Mucosa of descending colon (tissue), 3 donors: Measurements from ENCODE around the gene RENBP. TPM values are rescaled to one million over a fixed set of nuclear protein-coding genes. Genes with fewer than 3 reads are reported as not detected.

Experiments used
- ATAC-seq: fragments of 200-7000 bp; cut with Tn5 transposase; one replicate; pipeline ENCODE4 v1.9.1; 2020; ENCODE audit warnings: mild to moderate bottlenecking, moderate library complexity
- DNase-seq, 3 donors: peaks; one replicate each; pipeline ENCODE4 v3.0.0-alpha.2; 2020
- H3K36me3 ChIP-seq: fragments of 200-600 bp; one replicate; pipeline ENCODE4 v1.8.0; 2021; ENCODE audit warnings: low read depth, mild to moderate bottlenecking
- H3K4me1 ChIP-seq: fragments of 200-600 bp; one replicate; pipeline ENCODE4 v1.8.0; 2021; ENCODE audit warnings: low read depth, mild to moderate bottlenecking
- H3K4me3 ChIP-seq: fragments of 200-600 bp; one replicate; pipeline ENCODE4 v1.8.0; 2021; ENCODE audit warnings: mild to moderate bottlenecking
- H3K9me3 ChIP-seq: fragments of 200-600 bp; one replicate; pipeline ENCODE4 v1.8.0; 2021; ENCODE audit warnings: mild to moderate bottlenecking
- intact Hi-C, 2 donors: fragments of 100-400 bp; cut with DNase I in 1 of 2; cut with micrococcal nuclease in 1 of 2; formaldehyde crosslinking; loops; one replicate each; pipeline versions ENCODE4 v1.11.0 to v1.11.1; 2022; cut with DNase I, micrococcal nuclease
- microRNA-seq: library from miRNA; unstranded; fragments of <30 nt; microRNA quantifications from one replicate; pipeline ENCODE4, GENCODE V29; 2019
- total RNA-seq, 3 donors: library from RNA; stranded (reverse); fragmentation: NEBNext Ultra II Directional in 2 of 3; extraction: Animal tissue kit (Norgen Biotek cat#: 25700) in 2 of 3; gene quantifications; one replicate each; pipeline versions ENCODE4 v1.2.1 to v1.2.4, GENCODE V29; 2021 to 2023
- TF ChIP-seq, protein P1 (sequence below): fragments of 200-600 bp; IDR thresholded peaks from one replicate; pipeline ENCODE4 v1.8.0; 2022; ENCODE audit warnings: antibody characterized with exemption, mild to moderate bottlenecking
- donor health status: DM: no; HTN: no; CAD: no; lungs with moderate emphysema.
- donor health status: DM: no; HTN: no; CAD: no.
- donor health status: DM: no; HTN: yes; CAD: no.

Gene RENBP
- total RNA-seq, 3 donors from 2014 or later = 3.5 to 21.2 (median 10.2) TPM

DNA sequence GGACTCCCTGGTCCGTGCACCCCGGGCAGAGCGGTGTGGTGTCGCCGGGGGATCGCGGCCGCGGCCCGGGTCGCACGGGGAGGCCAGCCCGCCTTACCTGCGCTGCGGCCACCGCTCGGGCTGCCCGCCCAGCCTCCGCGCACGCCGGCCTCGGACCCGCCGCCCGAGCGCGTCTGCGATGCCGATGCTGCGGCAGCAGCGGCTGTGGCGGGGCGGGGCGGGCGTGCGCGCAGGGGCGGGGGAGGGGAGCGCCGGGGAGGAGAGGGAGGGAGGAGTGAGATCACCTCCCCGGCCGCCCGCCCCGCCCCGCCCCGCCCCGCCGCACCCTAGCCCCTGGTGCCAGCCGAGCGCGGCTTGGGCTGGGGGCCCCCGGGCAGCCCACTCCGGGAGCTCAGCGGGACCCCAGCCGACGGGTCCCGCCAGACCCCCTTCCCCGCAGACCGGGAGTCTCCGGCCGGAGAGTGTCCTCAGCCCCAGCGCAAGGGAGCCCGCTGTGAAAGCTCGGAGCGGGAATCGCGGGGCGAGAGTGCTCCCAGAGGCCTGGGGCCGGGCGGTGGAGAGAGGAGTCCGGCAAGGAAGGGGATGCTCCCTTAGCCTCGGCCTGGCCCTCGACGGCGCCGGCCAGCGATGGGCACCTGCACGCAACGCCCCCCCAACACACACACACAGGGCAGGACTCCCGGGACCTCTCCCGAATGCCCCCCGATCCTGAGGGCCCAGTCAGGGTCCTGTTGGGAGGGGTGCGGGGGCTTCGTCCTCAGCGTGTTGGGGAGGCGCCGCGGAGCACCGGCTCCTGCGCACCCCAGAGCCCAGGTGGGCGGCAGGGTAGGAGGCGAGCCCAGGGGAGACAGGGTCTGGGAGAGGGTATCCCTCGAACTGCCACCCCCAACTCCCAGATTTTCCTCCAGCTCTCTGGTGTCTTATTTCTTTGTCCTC, 58.2 kb downstream of the RENBP start, which contains the start of gene L1CAM:
Gene L1CAM, minus strand, starts transcription at position 206 of the 936 bp plus-strand sequence. CDS start 10,337 bp downstream, outside the sequence.
- TF ChIP-seq, protein P1, sequence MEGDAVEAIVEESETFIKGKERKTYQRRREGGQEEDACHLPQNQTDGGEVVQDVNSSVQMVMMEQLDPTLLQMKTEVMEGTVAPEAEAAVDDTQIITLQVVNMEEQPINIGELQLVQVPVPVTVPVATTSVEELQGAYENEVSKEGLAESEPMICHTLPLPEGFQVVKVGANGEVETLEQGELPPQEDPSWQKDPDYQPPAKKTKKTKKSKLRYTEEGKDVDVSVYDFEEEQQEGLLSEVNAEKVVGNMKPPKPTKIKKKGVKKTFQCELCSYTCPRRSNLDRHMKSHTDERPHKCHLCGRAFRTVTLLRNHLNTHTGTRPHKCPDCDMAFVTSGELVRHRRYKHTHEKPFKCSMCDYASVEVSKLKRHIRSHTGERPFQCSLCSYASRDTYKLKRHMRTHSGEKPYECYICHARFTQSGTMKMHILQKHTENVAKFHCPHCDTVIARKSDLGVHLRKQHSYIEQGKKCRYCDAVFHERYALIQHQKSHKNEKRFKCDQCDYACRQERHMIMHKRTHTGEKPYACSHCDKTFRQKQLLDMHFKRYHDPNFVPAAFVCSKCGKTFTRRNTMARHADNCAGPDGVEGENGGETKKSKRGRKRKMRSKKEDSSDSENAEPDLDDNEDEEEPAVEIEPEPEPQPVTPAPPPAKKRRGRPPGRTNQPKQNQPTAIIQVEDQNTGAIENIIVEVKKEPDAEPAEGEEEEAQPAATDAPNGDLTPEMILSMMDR = no peak
- intact Hi-C loops = no loop called here
- no peak within 1 kb of the TSS for H3K4me3 ChIP-seq
- H3K9me3 ChIP-seq = no peaks in the 10 kb centered on the region
- no peaks in the 10 kb centered on the region for H3K4me1 ChIP-seq
- DNase-seq (peak in 1 of 3 donors; percentile 31), ATAC-seq (peak; percentile 38)
- no peaks in the 10 kb centered on the region for H3K36me3 ChIP-seq

Small RNA genes within 50 kb of the gene (microRNA-seq; reads per million reads assigned to microRNA genes)
- gene MIR3202-1 (not detected), gene MIR3202-2 (not detected)

Other genes starting within 250 kb of the RENBP start
- 100 to 1,000 TPM; 158 to 209 (median 181) TPM for gene BCAP31, start 220.3 kb downstream of the RENBP start, total RNA-seq
- 10 to 100 TPM; 13.0 to 27.3 (median 13.0) TPM for gene ABCD1, start 219.8 kb downstream of the RENBP start, total RNA-seq
- gene PLXNB3, start 180.4 kb downstream of the RENBP start, total RNA-seq = 10 to 100 TPM in 1 of 3 donors, 1 to 10 TPM in 2; 3.0 to 44.9 (median 3.3) TPM
- gene SRPK3, start 163.6 kb downstream of the RENBP start, total RNA-seq = 1 to 10 TPM in 2 of 3 donors, under 1 TPM in 1; 0.55 to 4.6 (median 1.0) TPM
- gene IDH3G, start 150.3 kb downstream of the RENBP start, total RNA-seq = 10 to 100 TPM; 57.8 to 89.9 (median 79.3) TPM
- gene SSR4, start 150.0 kb downstream of the RENBP start, total RNA-seq = 100 to 1,000 TPM; 129 to 297 (median 174) TPM
- 10 to 100 TPM in 1 of 3 donors, 1 to 10 TPM in 2; 1.5 to 24.2 (median 2.8) TPM for gene PDZD4, start 114.1 kb downstream of the RENBP start, total RNA-seq
- gene L1CAM, start 58.5 kb downstream of the RENBP start, total RNA-seq = 10 to 100 TPM in 1 of 3 donors, 1 to 10 TPM in 2; 3.0 to 66.9 (median 7.0) TPM
- gene AVPR2, start 40.0 kb downstream of the RENBP start, total RNA-seq = under 1 TPM; 0.43 to 0.78 (median 0.54) TPM
- 10 to 100 TPM; 35.0 to 47.8 (median 36.7) TPM for gene ARHGAP4, start 18.4 kb downstream of the RENBP start, total RNA-seq
- 10 to 100 TPM; 52.2 to 72.3 (median 68.9) TPM for gene NAA10, start 9.6 kb downstream of the RENBP start, total RNA-seq
- 10 to 100 TPM; 36.3 to 56.5 (median 48.2) TPM for gene HCFC1, start 27.2 kb upstream of the RENBP start, total RNA-seq
- gene TMEM187, start 28.1 kb upstream of the RENBP start, total RNA-seq = 1 to 10 TPM; 4.8 to 7.9 (median 7.8) TPM
- 10 to 100 TPM; 66.5 to 96.0 (median 85.2) TPM for gene IRAK1, start 75.3 kb upstream of the RENBP start, total RNA-seq
- 10 to 100 TPM; 33.5 to 55.6 (median 35.6) TPM for gene MECP2, start 153.1 kb upstream of the RENBP start, total RNA-seq
- gene OPN1LW, start 199.6 kb upstream of the RENBP start, total RNA-seq = not detected
- gene OPN1MW, start 238.0 kb upstream of the RENBP start, total RNA-seq = not detected